GM03348 (cell line): ENCODE results near the gene VTN.
A peak's percentile ranks its signal among the peaks of the same experiment; 100 is the strongest.

Source experiments
- DNase-seq: peaks from one replicate; pipeline ENCODE4 v3.0.0; 2012; ENCODE audit warnings: low spot score

Gene VTN

GRCh38 chr17:28318759-28319597 is 51.1 kb downstream of the VTN start, which contains the start of gene TMEM97:
TSS of gene TMEM97 (plus strand) at chr17:28319200. CDS start at chr17:28319240, 40 bp downstream.
- peak; percentile 98 for DNase-seq

GRCh38 chr17:28317966-28318758 is 51.9 kb downstream of the VTN start:
- no peak for DNase-seq
